Endothelial cell of umbilical vein (primary cell): Measurements from ENCODE around the gene GABRA5. TPM values are rescaled to one million over a fixed set of nuclear protein-coding genes. Genes with fewer than 3 reads are reported as not detected.

ENCODE experiments used
- BruUV-seq: library from RNA; stranded (reverse); fragments of 400-500 nt; replicated peaks from 2 replicates; lab custom pipeline; 2021; lab: Mats Ljungman, UMichigan
- CTCF ChIA-PET: fragments of 300-600, 350-600 bp; sonication (Branson Sonifier 250); formaldehyde crosslinking; loops from one replicate; lab custom pipeline; 2021; ENCODE audit warnings: antibody characterized with exemption, inconsistent platforms; lab: Charles Lee
- POLR2A ChIA-PET: fragments of 300-600, 350-600 bp; sonication (Branson Sonifier 250); formaldehyde crosslinking; loops from one replicate; lab custom pipeline; 2021; ENCODE audit warnings: antibody characterized with exemption, inconsistent platforms; lab: Charles Lee
- DNase-seq: peaks from one replicate; pipeline ENCODE4 v3.0.0-alpha.2; 2011; ENCODE audit warnings: low read depth, low spot score
- FAIRE-seq: peaks from 2 replicates; lab custom pipeline; 2011; peaks lifted over from hg19 to GRCh38; lab: Jason Lieb, UNC
- H2AFZ ChIP-seq: 2 replicates; pipeline ENCODE4 v1.6.0; 2012; ENCODE audit warnings: low read depth, low read length, control low read depth, inconsistent platforms
- H3K27ac ChIP-seq: 2 replicates; pipeline ENCODE4 v1.5.1; 2011; ENCODE audit warnings: low read depth, mild to moderate bottlenecking, control low read depth, low read length, moderate library complexity; ENCODE audit not compliant: insufficient read depth
- H3K27me3 ChIP-seq, 2 experiments: 2 replicates each; pipeline versions ENCODE4 v1.6.0 to v1.6.1; 2011; ENCODE audit warnings: low read length in 2 of 2, mixed read lengths in 1 of 2; ENCODE audit not compliant: control insufficient read depth in 2 of 2, insufficient read depth in 2 of 2
- H3K36me3 ChIP-seq, 2 experiments: 2 replicates in 1 of 2; 3 replicates in 1 of 2; pipeline ENCODE4 v1.5.1; 2011; ENCODE audit warnings: low read length in 2 of 2, mild to moderate bottlenecking in 1 of 2, moderate library complexity in 1 of 2; ENCODE audit not compliant: control insufficient read depth in 2 of 2, insufficient read depth in 2 of 2; ENCODE audit errors: extremely low read depth in 1 of 2
- H3K4me1 ChIP-seq: 3 replicates; pipeline ENCODE4 v1.5.1; 2011; ENCODE audit warnings: mild to moderate bottlenecking, low read length; ENCODE audit not compliant: control insufficient read depth, insufficient read depth; ENCODE audit errors: extremely low read depth
- H3K4me2 ChIP-seq: 2 replicates; pipeline ENCODE4 v1.6.1; 2011; ENCODE audit warnings: low read length, control low read depth, mixed read lengths; ENCODE audit not compliant: insufficient read depth
- H3K4me3 ChIP-seq, 3 experiments: fragments of 200-600 bp in 1 of 3; sonication (generic), shearing (Covaris generic) in 1 of 3; replicated peaks in 1 of 3; 2 replicates each; pipeline ENCODE4 v1.5.1; 2011 to 2016; ENCODE audit warnings: control low read depth in 3 of 3, low read length in 3 of 3, mild to moderate bottlenecking in 2 of 3, inconsistent platforms in 1 of 3, low read depth in 1 of 3, moderate library complexity in 1 of 3; ENCODE audit not compliant: insufficient read depth in 1 of 3
- H3K79me2 ChIP-seq: 2 replicates; pipeline ENCODE4 v1.6.0; 2012; ENCODE audit warnings: low read length, inconsistent platforms; ENCODE audit not compliant: control insufficient read depth, insufficient read depth
- H3K9ac ChIP-seq: replicated peaks from 2 replicates; pipeline ENCODE3; 2011; ENCODE audit warnings: low read length, control low read depth; ENCODE audit not compliant: insufficient read depth; ENCODE audit errors: extremely low read depth
- H3K9me1 ChIP-seq: replicated peaks from 3 replicates; pipeline ENCODE4 v1.6.0; 2011; ENCODE audit warnings: mild to moderate bottlenecking, low read length; ENCODE audit not compliant: control insufficient read depth, insufficient read depth; ENCODE audit errors: extremely low read depth
- H3K9me3 ChIP-seq: replicated peaks from 2 replicates; pipeline ENCODE4 v1.5.1; 2012; ENCODE audit warnings: low read length, inconsistent platforms; ENCODE audit not compliant: control insufficient read depth, insufficient read depth
- H4K20me1 ChIP-seq: replicated peaks from 2 replicates; pipeline ENCODE3; 2011; ENCODE audit warnings: mild to moderate bottlenecking, low read length; ENCODE audit not compliant: control insufficient read depth, insufficient read depth; ENCODE audit errors: extremely low read depth
- EZH2 ChIP-seq: IDR thresholded peaks from 2 replicates; pipeline ENCODE4 v1.6.1; 2012; ENCODE audit warnings: borderline replicate concordance, low read depth, mild to moderate bottlenecking, moderate library complexity, low read length, inconsistent platforms; ENCODE audit not compliant: severe bottlenecking
- FOS ChIP-seq: IDR thresholded peaks from 2 replicates; pipeline ENCODE4 v1.6.1; 2011; ENCODE audit warnings: mild to moderate bottlenecking, low read length, moderate library complexity, borderline replicate concordance; ENCODE audit not compliant: insufficient read depth
- GATA2 ChIP-seq: IDR thresholded peaks from 2 replicates; pipeline ENCODE4 v1.7.0; 2011; ENCODE audit warnings: low read depth, mild to moderate bottlenecking, moderate library complexity, mixed read lengths, low read length; ENCODE audit not compliant: insufficient read length, insufficient read depth
- JUN ChIP-seq: IDR thresholded peaks from 2 replicates; pipeline ENCODE4 v1.6.1; 2011; ENCODE audit warnings: borderline replicate concordance, low read depth; ENCODE audit not compliant: insufficient read length, insufficient read depth
- MYC ChIP-seq: IDR thresholded peaks from one replicate; pipeline ENCODE4 v1.6.1; 2011; ENCODE audit warnings: mild to moderate bottlenecking, low read depth, low read length
- POLR2A ChIP-seq: IDR thresholded peaks from 2 replicates; pipeline ENCODE4 v1.6.1; 2012; ENCODE audit warnings: low read depth, mild to moderate bottlenecking, control low read depth, low read length
- POLR2AphosphoS5 ChIP-seq: IDR thresholded peaks from 2 replicates; pipeline ENCODE4 v1.6.1; 2012; ENCODE audit warnings: low read depth, mild to moderate bottlenecking, control low read depth, low read length, moderate library complexity; ENCODE audit not compliant: insufficient read depth
- dilution Hi-C: fragments of 300-500 bp; cut with MboI; formaldehyde crosslinking; loops from one replicate; pipeline ENCODE4 v1.15.0; 2019; ENCODE audit warnings: low sequenced_read_pairs; ENCODE audit not compliant: extremely low pct_ligation_motif_present
- intact Hi-C: fragments of 100-400 bp; cut with micrococcal nuclease; formaldehyde crosslinking; loops from one replicate; pipeline ENCODE4 v1.10.0; 2022
- polyA plus RNA-seq, 4 experiments: library from polyadenylated mRNA; depleted of rRNA in 3 of 4; stranded (reverse) in 3 of 4; unstranded in 1 of 4; fragments of >200 nt; gene quantifications; 2 replicates each; pipeline versions ENCODE4 v1.2.1 to v1.2.3, GENCODE V29; 2011 to 2012; ENCODE audit warnings: missing spikeins in 1 of 4
- total RNA-seq: library from RNA; stranded (reverse); gene quantifications from 2 replicates; pipeline ENCODE4 v1.2.3, GENCODE V29; 2021
- TF ChIP-seq, protein P1 (sequence below), 2 donors: IDR thresholded peaks; 1 replicate in 1 of 2; 2 replicates in 1 of 2; pipeline ENCODE4 v1.5.1; 2011; ENCODE audit warnings: low read length in 2 of 2, mild to moderate bottlenecking in 2 of 2, moderate library complexity in 2 of 2, control low read depth in 1 of 2, inconsistent platforms in 1 of 2, low read depth in 1 of 2; ENCODE audit not compliant: insufficient read depth in 1 of 2; ENCODE audit errors: extremely low read depth in 1 of 2
- TF ChIP-seq, protein P2 (sequence below): IDR thresholded peaks from 2 replicates; pipeline ENCODE4 v1.6.1; 2011; ENCODE audit not compliant: insufficient read depth, insufficient read length

Gene GABRA5
- total and polyA plus RNA-seq, 2 donors (not counting 3 experiments of a cell fraction or from before 2014, with no cell fraction given): not detected

DNA sequence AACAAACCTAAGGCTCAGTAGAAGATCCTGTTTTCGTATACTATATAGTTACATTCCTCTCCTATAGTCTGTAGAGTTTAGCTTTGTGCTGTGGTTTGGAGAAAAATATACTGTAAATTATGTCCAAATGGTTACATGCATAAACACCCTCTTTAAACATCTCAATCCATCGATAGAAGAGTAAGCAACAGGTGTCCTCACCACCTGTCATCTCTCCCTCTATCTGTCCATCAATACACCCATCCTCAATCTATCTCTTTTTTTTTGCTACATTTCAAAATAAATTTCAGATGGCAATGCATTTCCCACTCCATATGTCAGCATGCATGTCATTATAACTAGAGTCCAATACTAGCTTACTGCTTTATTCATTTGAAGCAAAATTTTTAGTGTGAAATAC is 83.1 kb downstream of the GABRA5 start:
- POLR2A ChIA-PET: no interaction called here
- FAIRE-seq: no peak
- dilution Hi-C loops: no loop called here

More for the DNA sequence above, 83.1 kb downstream of the GABRA5 start:
- no TSS peak for BruUV-seq
- DNase-seq: no peak
- Histone ChIP-seq H3K79me2 (no peaks in the 10 kb centered on the region), H3K4me2 (no peak overlapping the region), H3K9ac (no peak overlapping the region), H3K36me3 (no peaks in the 10 kb centered on the region), H3K27ac (no peak overlapping the region), H3K9me1 (no peaks in the 10 kb centered on the region), H3K4me3 (no peak overlapping the region), H3K4me1 (no peaks in the 10 kb centered on the region), H4K20me1 (no peaks in the 10 kb centered on the region), H3K9me3 (no peaks in the 10 kb centered on the region), H2AFZ (no peak overlapping the region), H3K27me3 (no peaks in the 10 kb centered on the region)
- intact Hi-C loops: no loop called here
- CTCF ChIA-PET: no interaction called here
- no peak for TF ChIP-seq FOS
- no peak for TF ChIP-seq MYC
- no peak for TF ChIP-seq JUN
- TF ChIP-seq POLR2A: no peak
- TF ChIP-seq, protein P1, sequence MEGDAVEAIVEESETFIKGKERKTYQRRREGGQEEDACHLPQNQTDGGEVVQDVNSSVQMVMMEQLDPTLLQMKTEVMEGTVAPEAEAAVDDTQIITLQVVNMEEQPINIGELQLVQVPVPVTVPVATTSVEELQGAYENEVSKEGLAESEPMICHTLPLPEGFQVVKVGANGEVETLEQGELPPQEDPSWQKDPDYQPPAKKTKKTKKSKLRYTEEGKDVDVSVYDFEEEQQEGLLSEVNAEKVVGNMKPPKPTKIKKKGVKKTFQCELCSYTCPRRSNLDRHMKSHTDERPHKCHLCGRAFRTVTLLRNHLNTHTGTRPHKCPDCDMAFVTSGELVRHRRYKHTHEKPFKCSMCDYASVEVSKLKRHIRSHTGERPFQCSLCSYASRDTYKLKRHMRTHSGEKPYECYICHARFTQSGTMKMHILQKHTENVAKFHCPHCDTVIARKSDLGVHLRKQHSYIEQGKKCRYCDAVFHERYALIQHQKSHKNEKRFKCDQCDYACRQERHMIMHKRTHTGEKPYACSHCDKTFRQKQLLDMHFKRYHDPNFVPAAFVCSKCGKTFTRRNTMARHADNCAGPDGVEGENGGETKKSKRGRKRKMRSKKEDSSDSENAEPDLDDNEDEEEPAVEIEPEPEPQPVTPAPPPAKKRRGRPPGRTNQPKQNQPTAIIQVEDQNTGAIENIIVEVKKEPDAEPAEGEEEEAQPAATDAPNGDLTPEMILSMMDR (IDR thresholded peaks at IDR 0.05; ENCODE audit: extremely low read depth in 1 of 2, insufficient read depth in 1 of 2, low read depth in 1 of 2, low read length in 2 of 2): no peak
- TF ChIP-seq POLR2AphosphoS5: no peak
- TF ChIP-seq EZH2: no peak
- TF ChIP-seq, protein P2, sequence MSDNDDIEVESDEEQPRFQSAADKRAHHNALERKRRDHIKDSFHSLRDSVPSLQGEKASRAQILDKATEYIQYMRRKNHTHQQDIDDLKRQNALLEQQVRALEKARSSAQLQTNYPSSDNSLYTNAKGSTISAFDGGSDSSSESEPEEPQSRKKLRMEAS: no peak
- no peak for TF ChIP-seq GATA2
